Myocyte (in vitro differentiated cells): ENCODE data around the gene PDXP. TPM values are rescaled to one million over a fixed set of nuclear protein-coding genes. Genes with fewer than 3 reads are reported as not detected.
"Not testable (repeated sequence)": the region's sequence is repeated elsewhere in the genome, so short reads cannot be mapped to it uniquely, and the experiment has no call there.

Experiments
- DNase-seq: peaks from one replicate; pipeline ENCODE4 v3.0.0-alpha.2; 2012; ENCODE audit warnings: low read depth
- polyA plus RNA-seq: library from polyadenylated mRNA; unstranded; fragments of >200 nt; gene quantifications from one replicate; pipeline ENCODE4 v1.2.1, GENCODE V29; 2012; ENCODE audit warnings: missing spikeins
- total RNA-seq: library from RNA; depleted of rRNA; stranded (reverse); fragments of >200 nt; gene quantifications from 2 replicates; pipeline ENCODE4 v1.2.3, GENCODE V29; 2014

Gene PDXP, protein sequence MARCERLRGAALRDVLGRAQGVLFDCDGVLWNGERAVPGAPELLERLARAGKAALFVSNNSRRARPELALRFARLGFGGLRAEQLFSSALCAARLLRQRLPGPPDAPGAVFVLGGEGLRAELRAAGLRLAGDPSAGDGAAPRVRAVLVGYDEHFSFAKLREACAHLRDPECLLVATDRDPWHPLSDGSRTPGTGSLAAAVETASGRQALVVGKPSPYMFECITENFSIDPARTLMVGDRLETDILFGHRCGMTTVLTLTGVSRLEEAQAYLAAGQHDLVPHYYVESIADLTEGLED
- total RNA-seq = 30.0 and 34.5 TPM in 2 replicates
- 26.9 TPM for polyA plus RNA-seq

DNA sequence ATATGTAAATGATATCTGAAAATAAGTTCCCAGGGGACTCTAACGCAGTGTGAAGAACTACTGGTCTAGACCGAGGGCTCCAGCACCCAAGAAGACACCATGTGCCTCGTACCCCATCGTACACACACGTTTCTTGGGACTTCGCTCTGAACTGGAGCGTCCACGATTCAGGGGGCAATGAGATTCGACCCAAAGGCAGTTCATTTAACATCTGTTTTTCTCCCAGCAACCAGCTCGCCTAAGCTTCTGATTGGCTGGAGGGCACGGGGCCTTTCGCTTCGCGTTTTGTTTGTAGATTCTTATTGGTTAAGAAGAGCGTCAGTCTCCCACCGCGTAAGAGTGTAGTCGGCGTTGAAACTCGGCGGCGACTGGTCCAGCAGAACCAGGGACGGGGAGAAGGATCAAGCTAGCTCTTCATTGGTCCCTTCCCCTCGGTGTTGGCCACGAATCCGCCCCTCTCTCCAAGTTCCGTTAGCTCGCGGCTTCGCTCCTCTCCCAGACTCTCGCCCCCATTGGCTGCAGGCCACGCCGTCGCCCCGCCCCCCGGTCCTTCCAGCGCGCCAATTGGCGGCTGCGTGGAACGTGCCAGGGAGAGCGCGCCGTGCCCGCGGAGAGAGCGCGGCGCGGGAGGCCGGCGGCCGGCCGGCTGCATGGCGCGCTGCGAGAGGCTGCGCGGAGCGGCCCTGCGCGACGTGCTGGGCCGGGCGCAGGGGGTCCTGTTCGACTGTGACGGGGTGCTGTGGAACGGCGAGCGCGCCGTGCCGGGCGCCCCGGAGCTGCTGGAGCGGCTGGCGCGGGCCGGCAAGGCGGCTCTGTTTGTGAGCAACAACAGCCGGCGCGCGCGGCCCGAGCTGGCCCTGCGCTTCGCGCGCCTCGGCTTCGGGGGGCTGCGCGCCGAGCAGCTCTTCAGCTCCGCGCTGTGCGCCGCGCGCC lies at the start of gene PDXP:
Gene PDXP, plus strand, starts transcription at position 591 of the 933 bp plus-strand sequence. Its CDS starts 60 bp downstream, at position 651.
- DNase-seq = peak; percentile 100

DNA sequence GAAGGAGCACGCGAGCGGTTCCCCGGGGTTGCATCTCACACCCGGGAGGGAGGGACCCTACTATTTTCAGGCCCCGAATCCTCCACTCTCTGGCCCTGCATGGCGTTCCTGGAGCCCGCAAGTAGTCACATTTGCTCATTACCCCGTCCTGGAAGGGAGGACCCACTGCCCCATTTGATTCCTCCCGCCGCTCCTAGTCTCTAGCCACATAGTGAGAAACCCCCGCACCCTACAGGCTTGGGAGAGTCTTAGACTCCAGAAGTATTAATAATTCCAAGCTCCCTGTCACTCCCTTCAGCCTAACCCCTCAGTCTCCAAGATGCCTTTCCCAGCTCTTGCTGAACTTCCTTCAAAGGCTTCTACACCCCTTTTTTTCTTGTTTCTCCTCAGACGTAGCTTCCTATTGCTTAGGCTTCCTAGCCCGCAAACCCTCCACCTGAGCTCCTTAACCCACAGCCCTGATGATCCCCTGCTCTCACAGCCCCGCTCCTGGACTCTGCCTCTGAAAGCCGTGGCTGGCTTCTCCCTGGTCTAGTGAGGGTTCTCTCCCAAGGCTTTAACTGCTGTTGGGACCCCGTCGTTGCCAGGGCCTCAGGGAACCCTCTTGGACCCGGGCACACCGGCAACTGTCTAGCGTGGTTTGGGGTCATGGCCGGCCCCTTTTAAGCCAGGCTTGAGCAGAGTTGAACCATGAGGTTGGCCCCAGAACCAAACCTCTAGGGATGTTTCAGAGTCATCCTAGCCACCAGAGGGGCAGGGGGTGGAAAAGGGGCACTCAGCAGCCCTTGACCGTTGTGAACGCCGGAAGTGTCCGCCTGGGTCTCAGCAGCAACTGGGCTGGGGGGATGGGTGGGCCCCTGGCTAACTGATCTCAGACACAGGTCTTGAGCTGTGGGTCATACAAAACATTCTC lies 49.0 kb upstream of the PDXP start:
- DNase-seq = peak; percentile 23

DNA sequence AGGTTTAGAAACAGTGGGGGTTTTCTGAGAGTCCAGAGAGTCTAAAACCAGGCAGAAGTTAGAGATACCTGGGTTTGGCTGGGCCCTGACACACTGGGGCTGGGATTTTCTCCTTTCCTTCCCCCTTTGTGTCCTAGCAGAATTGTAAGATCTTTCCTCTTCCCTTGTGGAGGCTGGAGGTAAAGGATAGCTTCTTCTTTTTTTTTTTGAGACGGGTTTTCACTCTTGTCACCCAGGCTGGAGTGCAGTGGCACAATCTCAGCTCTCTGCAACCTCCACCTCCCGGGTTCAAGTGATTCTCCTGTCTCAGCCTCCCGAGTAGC lies 48.4 kb upstream of the PDXP start:
- not testable (repeated sequence) for DNase-seq

DNA sequence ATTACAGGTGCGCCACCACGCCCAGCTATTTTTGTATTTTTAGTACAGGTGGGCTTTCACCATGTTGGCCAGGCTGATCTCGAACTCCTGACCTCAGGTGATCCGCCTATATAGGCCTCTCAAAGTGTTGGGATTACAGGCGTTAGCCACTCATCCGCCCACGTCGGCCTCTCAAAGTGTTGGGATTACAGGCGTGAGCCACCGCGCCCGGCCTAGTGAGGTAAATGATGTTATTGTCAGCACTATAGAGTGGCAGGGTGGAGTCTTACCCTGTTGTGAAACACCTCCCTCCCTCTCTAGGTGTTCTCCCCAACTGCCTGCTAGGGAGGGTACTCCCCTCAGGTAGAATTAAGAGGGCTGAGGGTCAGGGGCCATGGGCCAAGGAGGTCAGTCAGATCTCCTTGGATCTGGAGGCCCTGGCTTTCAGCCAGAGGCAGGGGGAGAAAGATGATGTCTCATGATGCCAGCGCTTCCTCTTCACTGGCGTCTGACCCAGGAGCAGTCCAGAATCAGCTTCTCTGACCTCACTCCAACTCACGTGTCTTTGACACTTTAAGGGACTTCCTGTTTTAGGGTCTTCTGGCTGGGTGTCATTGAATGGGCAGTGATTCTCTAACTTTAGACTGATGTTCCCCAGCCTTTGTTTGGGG lies 47.9 kb upstream of the PDXP start:
- no peak for DNase-seq

DNA sequence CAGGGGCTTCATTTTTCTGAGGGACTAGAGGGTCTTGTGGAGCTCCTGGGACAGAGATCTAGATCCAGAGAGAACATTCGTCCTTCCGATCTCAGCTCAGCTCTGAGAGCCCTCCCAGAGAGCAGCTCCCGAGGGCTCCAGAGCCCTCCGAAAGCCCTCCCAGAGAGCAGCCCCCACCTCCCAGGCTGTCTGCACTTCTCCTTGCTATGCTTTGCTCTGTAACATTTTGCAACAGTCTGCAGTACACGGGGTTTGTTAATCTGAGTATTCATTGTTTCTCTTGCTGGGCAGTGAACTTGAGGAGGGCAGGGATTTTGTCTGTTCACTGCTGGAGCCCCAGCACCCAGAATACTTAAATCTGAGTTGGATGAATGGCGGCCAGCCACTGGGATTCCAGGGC lies 47.3 kb upstream of the PDXP start:
- DNase-seq = no peak

DNA sequence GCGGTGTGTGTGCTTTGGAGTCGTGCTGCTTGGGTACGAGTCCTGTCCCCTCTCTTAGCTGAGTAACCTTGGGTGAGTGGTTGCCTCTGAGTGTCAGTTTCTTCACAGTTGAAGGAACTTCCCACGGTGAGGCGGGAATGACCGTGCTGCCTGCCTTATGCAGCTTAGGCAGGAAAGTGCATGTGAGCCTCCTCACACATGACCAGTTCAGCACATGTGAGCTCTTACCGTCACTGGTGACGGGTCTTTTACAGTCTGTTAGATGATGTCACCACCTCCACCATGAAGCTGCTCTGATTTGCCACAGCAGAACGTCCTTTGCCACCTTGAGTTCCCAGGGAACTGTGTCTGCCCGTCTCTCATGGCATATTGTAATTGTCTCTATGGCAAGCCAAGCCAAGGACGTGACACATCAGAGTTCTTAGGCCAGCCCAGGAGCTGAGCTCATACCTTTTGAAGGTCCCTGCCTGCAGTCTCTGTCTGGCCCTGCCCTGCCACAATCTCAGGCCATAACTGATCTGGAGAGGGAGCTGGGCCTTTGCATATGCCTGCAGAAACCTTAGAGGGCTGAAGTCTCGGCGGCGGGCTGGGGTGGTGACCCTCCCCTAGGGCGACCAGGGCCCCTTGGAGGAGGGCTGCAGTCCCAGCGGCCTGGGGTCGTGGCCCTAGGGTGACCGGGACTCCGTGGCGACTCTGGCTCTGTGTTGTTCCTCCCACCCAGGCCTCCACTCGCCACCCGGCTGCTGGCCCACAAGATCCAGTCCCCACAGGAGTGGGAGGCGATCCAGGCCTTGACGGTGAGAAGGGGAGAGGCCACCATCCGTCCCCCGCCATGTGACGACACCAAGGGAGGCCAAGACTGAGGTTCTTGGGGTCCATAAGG lies 42.1 kb upstream of the PDXP start:
- DNase-seq = no peak

DNA sequence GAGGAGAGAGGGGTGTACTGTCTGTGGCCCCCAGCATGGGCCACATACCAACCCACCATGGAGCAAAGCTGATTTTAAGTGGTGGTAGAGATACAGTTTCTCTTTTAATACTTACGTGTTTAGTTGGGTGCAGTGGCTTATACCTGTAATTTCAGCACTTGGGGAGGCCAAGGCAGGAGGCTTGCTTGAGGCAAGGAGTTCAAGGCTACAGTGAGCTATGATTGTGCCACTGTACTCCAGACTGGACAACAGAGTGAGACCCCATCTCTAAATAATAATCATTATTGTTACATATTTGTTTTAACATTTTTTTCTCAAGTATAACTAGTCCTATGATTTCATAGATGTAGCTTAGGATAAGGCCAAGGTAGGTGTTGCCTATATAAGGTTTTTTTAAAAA lies 41.1 kb upstream of the PDXP start:
- no peak for DNase-seq

DNA sequence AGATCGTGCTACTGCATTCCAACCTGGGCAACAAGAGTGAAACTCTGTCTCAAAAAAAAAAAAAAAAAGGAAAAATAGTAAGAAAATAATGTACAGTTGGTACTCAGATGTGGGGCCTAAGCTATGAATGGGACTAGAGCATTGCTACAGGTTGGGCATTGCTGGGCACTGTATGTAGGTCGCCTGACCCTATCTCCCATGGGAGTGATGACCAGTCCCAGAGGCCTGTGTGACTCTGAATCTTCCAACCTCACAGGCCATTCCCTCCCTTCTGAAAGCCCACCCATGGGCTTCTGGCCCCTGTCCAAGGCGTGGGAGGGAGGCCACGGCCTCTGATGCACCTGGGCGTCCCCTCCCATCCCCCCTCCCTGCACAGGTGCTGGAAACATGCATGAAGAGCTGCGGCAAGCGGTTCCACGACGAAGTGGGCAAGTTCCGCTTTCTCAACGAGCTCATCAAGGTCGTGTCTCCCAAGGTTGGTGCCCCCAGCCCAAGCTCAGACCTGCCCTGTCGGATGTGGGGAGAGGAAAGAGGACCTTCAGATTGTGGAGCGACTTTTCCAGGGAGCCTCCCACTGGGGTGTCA lies 40.4 kb upstream of the PDXP start:
- DNase-seq = no peak

DNA sequence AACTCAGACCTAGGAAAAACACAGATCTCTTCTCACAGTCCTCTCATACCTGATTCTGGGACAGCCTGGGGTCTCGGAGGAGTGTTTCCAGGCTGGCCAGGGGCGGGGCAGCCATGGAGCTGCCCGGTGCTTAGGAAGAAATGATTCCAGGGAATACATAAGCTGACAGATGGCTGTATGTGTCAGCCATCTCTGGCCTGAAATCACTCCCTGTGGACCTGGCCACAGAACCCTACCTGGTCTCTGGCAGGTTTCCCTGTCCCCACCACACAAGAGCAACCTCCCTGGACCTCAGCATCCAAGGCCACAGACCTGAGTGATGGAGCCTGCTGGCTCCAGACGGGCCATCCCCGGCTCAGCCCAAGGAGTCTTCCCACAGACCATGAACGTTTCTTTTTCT lies 39.8 kb upstream of the PDXP start:
- DNase-seq = no peak

DNA sequence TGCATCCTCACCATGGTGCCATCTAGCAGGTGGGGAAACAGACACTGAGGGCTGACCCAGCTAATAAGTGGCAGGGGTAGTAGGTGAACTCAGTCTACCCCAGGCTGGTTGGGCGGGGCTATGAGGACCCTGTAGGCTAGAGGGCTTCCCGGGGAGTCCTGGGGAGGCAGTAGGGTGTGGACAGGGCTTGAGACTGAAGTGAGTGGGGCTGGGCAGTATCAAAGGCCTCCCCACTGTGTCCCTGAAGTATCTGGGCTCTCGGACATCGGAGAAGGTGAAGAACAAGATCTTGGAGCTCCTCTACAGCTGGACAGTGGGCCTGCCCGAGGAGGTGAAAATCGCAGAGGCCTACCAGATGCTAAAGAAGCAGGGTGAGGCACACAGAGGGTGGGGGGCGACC lies 38.5 kb upstream of the PDXP start:
- DNase-seq = no peak

DNA sequence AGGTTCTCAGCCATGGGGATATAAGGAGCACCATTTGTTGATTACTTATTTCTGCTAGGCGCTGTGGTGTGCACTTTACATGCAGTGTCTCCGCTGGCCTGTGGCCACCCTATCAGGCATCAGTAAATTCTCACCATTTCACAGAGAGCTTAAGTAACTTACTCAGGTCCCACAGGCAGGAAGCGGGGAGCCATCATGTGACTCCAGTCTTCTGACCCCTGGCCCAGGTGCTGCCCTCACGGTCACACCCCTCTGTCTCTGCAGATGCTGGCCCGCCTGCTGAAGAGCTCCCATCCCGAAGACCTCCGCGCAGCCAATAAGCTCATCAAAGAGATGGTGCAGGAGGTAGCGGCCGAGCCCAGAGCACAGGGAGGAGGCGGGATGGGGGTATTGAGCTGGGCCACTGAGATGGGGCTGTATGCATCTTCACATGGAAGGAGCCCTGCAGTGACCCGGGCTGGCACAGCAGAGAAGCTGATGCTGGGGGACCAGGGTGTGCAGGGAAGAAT lies 37.1 kb upstream of the PDXP start:
- DNase-seq = no peak

DNA sequence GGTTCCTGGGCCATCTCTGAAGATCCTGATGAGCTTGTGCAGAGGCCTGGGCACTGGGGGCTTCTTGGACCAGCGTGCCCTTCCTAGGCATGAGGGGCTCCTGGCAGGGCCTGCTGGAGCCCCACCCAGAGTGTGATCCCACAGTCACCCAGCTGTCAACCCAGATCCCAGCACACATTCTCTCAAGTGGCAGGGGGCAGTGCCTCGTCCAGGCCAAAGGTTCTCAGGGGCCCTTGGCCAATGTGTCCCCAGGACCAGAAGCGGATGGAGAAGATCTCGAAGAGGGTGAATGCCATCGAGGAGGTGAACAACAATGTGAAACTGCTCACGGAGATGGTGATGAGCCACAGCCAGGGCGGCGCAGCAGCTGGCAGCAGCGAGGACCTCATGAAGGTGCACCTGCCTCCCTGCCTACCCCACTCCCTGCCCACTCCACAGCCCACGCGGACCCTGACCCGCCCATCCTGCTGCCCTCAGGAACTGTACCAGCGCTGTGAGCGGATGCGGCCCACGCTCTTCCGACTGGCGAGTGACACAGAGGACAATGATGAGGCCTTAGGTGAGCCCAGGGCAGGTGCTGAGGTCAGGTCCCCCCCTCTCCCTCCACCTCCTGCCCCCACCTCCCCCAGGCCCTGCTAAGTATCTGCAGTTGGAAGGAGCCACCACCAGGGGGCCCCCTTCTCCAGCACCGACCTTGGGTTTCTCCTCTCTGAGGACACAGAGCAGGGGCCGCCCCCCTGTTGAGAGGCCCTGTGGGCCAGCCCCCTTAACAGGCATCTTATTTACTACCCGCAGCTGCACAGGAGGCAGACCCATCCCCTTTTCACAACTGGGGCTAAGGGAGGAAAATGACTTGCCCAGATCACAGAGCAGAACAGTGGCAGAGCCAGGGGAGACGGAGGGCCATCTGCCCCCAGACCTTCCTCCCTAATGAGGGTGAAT lies 35.2 kb upstream of the PDXP start:
- peak; percentile 58 for DNase-seq

DNA sequence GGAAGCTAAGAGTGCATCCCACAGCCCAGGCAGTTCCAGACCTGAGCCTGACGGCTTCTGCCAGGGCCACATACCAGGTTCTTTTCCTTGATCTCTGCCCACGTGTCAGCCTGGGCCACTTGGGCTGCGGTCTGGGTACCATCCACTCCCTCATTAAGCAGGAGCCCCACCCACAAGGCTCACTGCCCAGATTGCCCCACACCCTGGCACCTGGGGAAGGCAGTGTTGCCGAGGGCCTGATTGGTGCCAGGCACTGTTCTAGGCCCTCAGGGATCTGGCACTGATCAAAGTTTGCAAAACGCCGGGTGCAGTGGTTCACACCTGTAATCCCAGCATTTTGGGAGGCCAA lies 34.5 kb upstream of the PDXP start:
- no peak for DNase-seq

DNA sequence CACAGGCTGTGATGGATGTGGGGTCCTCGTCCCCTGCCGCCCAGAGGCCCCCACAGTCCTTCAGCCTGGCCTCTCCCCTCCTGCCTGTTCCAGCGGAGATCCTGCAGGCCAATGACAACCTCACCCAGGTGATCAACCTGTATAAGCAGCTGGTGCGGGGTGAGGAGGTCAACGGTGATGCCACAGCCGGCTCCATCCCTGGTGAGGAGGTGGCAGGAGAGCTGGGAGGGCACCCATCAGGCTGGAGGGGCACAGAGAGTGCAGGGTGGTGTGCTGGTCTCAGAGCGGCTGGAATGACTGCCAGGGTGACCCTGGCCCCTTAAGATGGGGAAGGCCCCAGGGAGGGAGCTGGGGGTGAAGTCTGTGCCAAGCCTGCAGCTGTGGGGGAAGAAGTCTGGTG lies 33.6 kb upstream of the PDXP start:
- no peak for DNase-seq

DNA sequence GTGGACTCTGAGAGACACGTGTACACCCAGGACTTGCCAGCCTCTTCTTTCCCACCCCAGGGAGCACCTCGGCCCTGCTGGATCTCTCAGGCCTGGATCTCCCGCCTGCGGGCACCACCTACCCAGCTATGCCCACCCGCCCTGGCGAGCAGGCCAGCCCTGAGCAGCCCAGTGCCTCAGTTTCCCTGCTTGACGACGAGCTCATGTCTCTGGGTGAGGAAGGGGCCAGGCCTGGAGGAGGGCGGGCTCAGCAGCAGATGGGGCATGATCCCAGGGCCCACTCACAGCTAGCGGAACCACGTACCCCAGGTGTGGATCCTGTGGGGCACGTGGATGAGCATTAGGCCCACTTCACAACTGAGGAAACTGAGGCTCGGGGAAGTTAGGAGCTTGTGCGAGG lies 32.8 kb upstream of the PDXP start:
- no peak for DNase-seq

DNA sequence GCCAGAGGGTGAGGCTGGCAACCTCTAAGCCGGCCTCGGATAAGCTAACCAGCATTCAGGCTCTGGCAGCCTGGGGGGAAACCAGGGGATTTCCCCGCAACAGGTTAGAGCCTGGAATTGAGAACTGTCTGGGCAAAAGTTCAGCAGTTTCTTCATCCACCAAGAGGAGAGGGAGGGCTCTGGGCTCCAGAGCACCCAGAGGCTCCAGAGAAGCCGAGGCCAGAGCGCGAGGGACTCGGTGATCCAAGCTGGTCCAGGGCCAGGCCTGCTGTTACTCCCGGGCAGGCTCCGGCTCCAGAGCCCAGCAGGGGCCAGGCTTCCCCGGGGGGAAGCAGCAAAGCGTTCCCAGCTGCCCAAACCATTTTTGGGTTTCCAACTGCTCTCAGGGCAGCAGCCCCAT lies 32.4 kb upstream of the PDXP start:
- no peak for DNase-seq

DNA sequence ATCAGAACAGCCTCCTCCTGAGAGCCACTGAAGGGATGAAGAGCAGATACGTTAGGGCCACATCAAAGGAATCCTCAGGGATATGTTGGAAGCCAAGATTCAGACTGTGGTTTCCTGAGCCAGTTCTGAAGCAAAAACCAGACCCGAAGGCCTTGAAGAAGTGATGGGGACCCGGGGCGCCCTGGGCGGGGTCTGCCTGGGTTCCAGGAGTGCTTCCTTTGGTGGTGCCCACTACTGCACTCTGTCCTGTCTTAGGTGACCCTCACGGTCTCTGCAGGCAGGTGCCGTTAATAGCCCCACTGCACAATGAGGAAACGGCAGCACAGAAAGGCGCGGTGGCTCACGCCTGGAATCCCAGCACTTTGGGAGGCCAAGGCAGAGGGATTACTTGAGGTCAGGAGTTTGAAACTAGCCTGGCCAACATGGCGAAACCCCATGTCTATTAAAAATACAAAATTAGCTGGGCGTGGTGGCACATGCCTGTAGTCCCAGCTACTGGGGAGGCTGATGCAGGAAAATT lies 31.9 kb upstream of the PDXP start:
- DNase-seq = peak; percentile 40

DNA sequence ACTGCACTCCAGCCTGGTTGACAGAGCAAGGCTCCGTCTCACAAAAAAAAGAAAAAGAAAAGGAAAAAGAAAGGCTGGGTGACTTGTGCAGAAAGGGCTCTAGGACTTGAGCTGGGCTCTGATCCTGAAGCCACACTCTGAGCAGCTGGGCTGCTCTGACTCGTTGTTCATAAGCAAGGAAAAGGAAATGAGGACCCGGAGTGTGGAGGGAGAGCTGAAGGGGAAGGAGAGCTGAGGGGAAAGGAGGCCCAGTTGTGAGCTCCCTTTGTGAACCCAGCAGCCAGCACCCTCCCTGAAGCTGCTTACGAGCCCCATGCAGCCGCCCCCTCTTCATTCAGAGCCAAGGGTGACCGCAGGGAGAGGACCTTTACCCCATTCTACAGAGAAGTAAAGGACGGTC lies 31.4 kb upstream of the PDXP start:
- DNase-seq = peak; percentile 53
